ENCODE data around the gene BCORL1. TPM values are rescaled to one million over a fixed set of nuclear protein-coding genes. Genes with fewer than 3 reads are reported as not detected.

BCORL1 gene
- total RNA-seq, 1 experiment from 2014 or later: 13.3 TPM

DNA sequence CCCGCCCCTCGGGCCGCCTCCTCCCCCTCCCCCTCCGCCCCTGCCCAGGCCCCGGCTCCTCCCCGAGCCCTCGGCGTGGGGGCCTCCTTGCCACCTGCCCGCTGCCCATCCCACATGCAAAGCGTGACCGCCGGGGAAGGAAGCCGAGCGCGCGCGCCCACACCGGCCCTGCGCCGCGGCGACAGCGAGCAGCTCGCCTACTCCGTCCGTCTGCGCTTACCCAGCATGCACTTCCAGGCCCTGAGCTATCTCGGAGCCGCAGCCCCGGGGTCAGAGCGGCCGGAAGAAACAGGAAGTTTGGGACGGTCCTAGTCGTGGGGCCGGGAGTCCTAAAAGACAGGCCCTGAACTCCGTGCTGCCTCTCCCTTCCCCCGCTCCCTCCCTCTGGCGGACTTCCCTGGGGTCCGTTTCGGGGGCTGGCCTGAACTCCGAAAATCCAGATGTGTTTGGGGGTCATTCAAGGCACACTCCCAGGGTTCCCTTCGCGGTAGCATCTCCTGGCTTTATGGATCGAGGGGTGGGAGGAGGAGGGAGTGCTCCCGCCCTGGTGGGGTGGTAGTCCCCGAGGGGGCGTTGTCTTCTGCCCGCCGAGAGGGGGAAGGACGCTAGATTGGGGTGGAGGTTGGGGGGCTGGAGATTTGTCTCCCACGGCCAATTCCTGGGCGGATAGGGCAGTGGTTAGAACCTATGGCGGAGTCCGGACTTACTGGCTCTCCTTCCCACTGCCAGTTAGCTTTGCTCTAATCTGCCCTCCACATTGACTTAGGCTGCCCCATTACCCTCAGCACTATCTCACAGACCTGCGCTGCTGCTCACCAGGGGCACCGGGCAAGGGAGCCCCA, 25.0 kb upstream of the BCORL1 start:
- TF ChIP-seq, protein P1, sequence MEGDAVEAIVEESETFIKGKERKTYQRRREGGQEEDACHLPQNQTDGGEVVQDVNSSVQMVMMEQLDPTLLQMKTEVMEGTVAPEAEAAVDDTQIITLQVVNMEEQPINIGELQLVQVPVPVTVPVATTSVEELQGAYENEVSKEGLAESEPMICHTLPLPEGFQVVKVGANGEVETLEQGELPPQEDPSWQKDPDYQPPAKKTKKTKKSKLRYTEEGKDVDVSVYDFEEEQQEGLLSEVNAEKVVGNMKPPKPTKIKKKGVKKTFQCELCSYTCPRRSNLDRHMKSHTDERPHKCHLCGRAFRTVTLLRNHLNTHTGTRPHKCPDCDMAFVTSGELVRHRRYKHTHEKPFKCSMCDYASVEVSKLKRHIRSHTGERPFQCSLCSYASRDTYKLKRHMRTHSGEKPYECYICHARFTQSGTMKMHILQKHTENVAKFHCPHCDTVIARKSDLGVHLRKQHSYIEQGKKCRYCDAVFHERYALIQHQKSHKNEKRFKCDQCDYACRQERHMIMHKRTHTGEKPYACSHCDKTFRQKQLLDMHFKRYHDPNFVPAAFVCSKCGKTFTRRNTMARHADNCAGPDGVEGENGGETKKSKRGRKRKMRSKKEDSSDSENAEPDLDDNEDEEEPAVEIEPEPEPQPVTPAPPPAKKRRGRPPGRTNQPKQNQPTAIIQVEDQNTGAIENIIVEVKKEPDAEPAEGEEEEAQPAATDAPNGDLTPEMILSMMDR (conservative IDR thresholded peaks at IDR 0.05; ENCODE audit: low read depth, low read length): no peak
- TF ChIP-seq EZH2 (IDR thresholded peaks at IDR 0.05; ENCODE audit: borderline replicate concordance, low read depth, low read length, poor library complexity, severe bottlenecking): no peak
- intact Hi-C loops (cut with micrococcal nuclease; ENCODE audit: unreplicated experiment): no loop called here
- DNase-seq (ENCODE audit: low spot score): peak; percentile 44
- Histone ChIP-seq H3K36me3 (ENCODE audit: insufficient read depth, low read length, poor library complexity, severe bottlenecking) (no peaks in the 10 kb centered on the region), H3K4me3 (ENCODE audit: low read depth, low read length, poor library complexity, severe bottlenecking) (peak overlapping the region; percentile 43), H3K27ac (ENCODE audit: low read depth, low read length, poor library complexity, severe bottlenecking) (no peak overlapping the region), H3K9me3 (ENCODE audit: low read depth, low read length, poor library complexity, severe bottlenecking) (no peaks in the 10 kb centered on the region), H3K27me3 (replicated peaks; ENCODE audit: insufficient read depth, low read depth, low read length, poor library complexity) (no peaks in the 10 kb centered on the region), H3K4me1 (ENCODE audit: insufficient read depth, low read length, poor library complexity, severe bottlenecking) (no peaks in the 10 kb centered on the region)
- CTCF ChIA-PET: no interaction called here
- POLR2A ChIA-PET (ENCODE audit: low non-redundant PET): no interaction called here
- BruUV-seq (replicated peaks): no TSS peak

DNA sequence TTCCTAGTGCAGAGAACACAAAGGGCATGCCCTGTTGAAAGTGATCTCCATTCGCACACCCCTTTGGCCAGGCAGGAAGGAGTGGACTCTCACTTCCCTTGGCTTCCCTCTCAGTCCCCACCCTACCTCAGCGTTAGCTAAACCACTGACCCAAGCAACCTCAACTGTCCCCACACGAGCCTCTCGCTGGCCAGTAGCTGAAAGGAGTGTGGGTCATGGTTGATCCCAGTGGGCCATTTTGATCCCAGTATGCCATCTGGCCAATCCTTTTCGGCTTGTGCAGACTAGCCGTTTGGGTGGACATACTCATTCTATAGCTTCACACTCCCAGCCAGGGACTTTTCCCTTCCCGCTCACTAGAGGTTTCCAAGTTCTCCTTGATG, 24.4 kb upstream of the BCORL1 start:
- BruUV-seq (replicated peaks): no TSS peak
- TF ChIP-seq, protein P1 (conservative IDR thresholded peaks at IDR 0.05; ENCODE audit: low read depth, low read length): no peak
- no peak for TF ChIP-seq EZH2 (IDR thresholded peaks at IDR 0.05; ENCODE audit: borderline replicate concordance, low read depth, low read length, poor library complexity, severe bottlenecking)
- ChIA-PET POLR2A (ENCODE audit: low non-redundant PET) (no interaction called here), CTCF (no interaction called here)
- no peak overlapping the region for H3K27ac ChIP-seq (ENCODE audit: low read depth, low read length, poor library complexity, severe bottlenecking)
- intact Hi-C loops (cut with micrococcal nuclease; ENCODE audit: unreplicated experiment): no loop called here
- no peak for DNase-seq (ENCODE audit: low spot score)
- H3K36me3 ChIP-seq (ENCODE audit: insufficient read depth, low read length, poor library complexity, severe bottlenecking): no peaks in the 10 kb centered on the region
- no peaks in the 10 kb centered on the region for H3K27me3 ChIP-seq (replicated peaks; ENCODE audit: insufficient read depth, low read depth, low read length, poor library complexity)
- H3K4me3 ChIP-seq (ENCODE audit: low read depth, low read length, poor library complexity, severe bottlenecking): no peak overlapping the region
- no peaks in the 10 kb centered on the region for H3K9me3 ChIP-seq (ENCODE audit: low read depth, low read length, poor library complexity, severe bottlenecking)
- no peaks in the 10 kb centered on the region for H3K4me1 ChIP-seq (ENCODE audit: insufficient read depth, low read length, poor library complexity, severe bottlenecking)

DNA sequence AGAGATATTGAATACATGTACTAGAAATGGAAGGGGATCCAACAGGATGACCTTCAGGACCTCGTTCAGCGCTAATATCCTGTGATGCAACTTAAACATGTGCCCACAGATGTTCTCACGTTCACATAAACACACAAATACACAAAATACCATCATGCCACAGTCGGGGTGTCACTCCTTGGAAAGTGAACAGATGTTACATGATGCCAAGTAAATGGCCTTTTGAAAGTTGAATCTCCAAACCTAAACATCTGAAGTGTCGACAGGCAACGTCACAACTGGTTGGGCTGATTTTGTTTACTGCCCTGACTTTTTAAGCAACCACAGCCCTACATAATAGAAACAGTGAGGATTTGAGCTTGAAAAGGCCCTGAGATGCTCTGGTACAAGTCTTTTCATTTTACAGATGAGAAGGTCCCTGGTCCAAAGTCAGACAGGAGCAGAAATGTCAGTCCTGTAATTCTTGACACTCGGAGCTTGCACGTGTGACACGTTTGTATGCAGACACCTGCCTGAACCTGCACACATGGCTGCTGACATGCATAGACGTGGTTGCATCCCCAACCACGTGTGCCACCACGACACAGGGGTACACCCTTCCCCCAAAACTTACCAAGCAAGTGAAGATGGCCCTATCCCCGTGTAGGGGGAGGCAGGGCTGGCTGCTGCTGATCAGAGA, 23.5 kb upstream of the BCORL1 start:
- no peaks in the 10 kb centered on the region for H3K36me3 ChIP-seq (ENCODE audit: insufficient read depth, low read length, poor library complexity, severe bottlenecking)
- H3K4me1 ChIP-seq (ENCODE audit: insufficient read depth, low read length, poor library complexity, severe bottlenecking): no peaks in the 10 kb centered on the region
- DNase-seq (ENCODE audit: low spot score): no peak
- no peaks in the 10 kb centered on the region for H3K27me3 ChIP-seq (replicated peaks; ENCODE audit: insufficient read depth, low read depth, low read length, poor library complexity)
- ChIA-PET CTCF (no interaction called here), POLR2A (ENCODE audit: low non-redundant PET) (no interaction called here)
- intact Hi-C loops (cut with micrococcal nuclease; ENCODE audit: unreplicated experiment): no loop called here
- no peaks in the 10 kb centered on the region for H3K9me3 ChIP-seq (ENCODE audit: low read depth, low read length, poor library complexity, severe bottlenecking)
- H3K4me3 ChIP-seq (ENCODE audit: low read depth, low read length, poor library complexity, severe bottlenecking): no peak overlapping the region
- TF ChIP-seq, protein P1 (conservative IDR thresholded peaks at IDR 0.05; ENCODE audit: low read depth, low read length): no peak
- no peak for TF ChIP-seq EZH2 (IDR thresholded peaks at IDR 0.05; ENCODE audit: borderline replicate concordance, low read depth, low read length, poor library complexity, severe bottlenecking)
- no peak overlapping the region for H3K27ac ChIP-seq (ENCODE audit: low read depth, low read length, poor library complexity, severe bottlenecking)
- no TSS peak for BruUV-seq (replicated peaks)
